Mesenchymal stem cell (in vitro differentiated cells and primary cell): ENCODE results near the gene C20orf202.

Source experiments
- DNase-seq: peaks from one replicate; pipeline ENCODE4 v3.0.0-alpha.2; 2013
- H2AFZ ChIP-seq: one replicate; pipeline ENCODE4 v1.6.1; 2013; ENCODE audit warnings: low read depth, mild to moderate bottlenecking, control low read depth, inconsistent platforms, low read length, moderate library complexity
- H2AK5ac ChIP-seq: 2 replicates; pipeline ENCODE4 v1.6.1; 2013; ENCODE audit warnings: low read length, moderate library complexity, mild to moderate bottlenecking, inconsistent platforms; ENCODE audit not compliant: severe bottlenecking
- H2BK120ac ChIP-seq: one replicate; pipeline ENCODE4 v1.6.1; 2013; ENCODE audit warnings: low read depth, mild to moderate bottlenecking, inconsistent platforms, low read length, moderate library complexity
- H2BK12ac ChIP-seq, 2 experiments: one replicate each; pipeline ENCODE4 v1.6.1; 2013; ENCODE audit warnings: inconsistent platforms in 2 of 2, low read length in 2 of 2, mild to moderate bottlenecking in 2 of 2, moderate library complexity in 2 of 2, control low read depth in 1 of 2
- H2BK15ac ChIP-seq: one replicate; pipeline ENCODE4 v1.6.1; 2013; ENCODE audit warnings: mild to moderate bottlenecking, low read depth, inconsistent platforms; ENCODE audit not compliant: poor library complexity, severe bottlenecking
- H2BK5ac ChIP-seq: 2 replicates; pipeline ENCODE4 v1.6.1; 2013; ENCODE audit warnings: low read depth, mild to moderate bottlenecking, low read length, control low read depth, inconsistent platforms; ENCODE audit not compliant: poor library complexity, severe bottlenecking
- H3K14ac ChIP-seq, 2 experiments: one replicate each; pipeline ENCODE4 v1.6.1; 2013; ENCODE audit warnings: inconsistent platforms in 2 of 2, low read length in 2 of 2, control low read depth in 1 of 2, mild to moderate bottlenecking in 1 of 2, moderate library complexity in 1 of 2
- H3K18ac ChIP-seq, 2 experiments: one replicate each; pipeline ENCODE4 v1.6.1; 2013; ENCODE audit warnings: inconsistent platforms in 2 of 2, low read length in 2 of 2, control low read depth in 1 of 2, low read depth in 1 of 2, mild to moderate bottlenecking in 1 of 2
- H3K23ac ChIP-seq, 2 experiments: one replicate each; pipeline ENCODE4 v1.6.1; 2013; ENCODE audit warnings: inconsistent platforms in 2 of 2, low read length in 2 of 2, mild to moderate bottlenecking in 2 of 2, moderate library complexity in 2 of 2, control low read depth in 1 of 2
- H3K27ac ChIP-seq: 2 replicates; pipeline ENCODE4 v1.5.1; 2013; ENCODE audit warnings: mild to moderate bottlenecking, moderate library complexity, low read length, control low read depth, inconsistent platforms; ENCODE audit not compliant: poor library complexity, severe bottlenecking
- H3K27me3 ChIP-seq, 2 experiments: 2 replicates each; pipeline versions ENCODE4 v1.6.1 to v1.7.0; 2013; ENCODE audit warnings: low read length in 2 of 2, mild to moderate bottlenecking in 2 of 2, moderate library complexity in 2 of 2, control low read depth in 1 of 2, inconsistent platforms in 1 of 2; ENCODE audit not compliant: control insufficient read depth in 1 of 2, insufficient read depth in 1 of 2
- H3K36me3 ChIP-seq, 2 experiments: 2 replicates each; pipeline versions ENCODE4 v1.6.1 to v1.7.0; 2013; ENCODE audit warnings: low read length in 2 of 2, control low read depth in 1 of 2, inconsistent platforms in 1 of 2, low read depth in 1 of 2, mild to moderate bottlenecking in 1 of 2; ENCODE audit not compliant: insufficient read depth in 2 of 2, control insufficient read depth in 1 of 2
- H3K4ac ChIP-seq, 2 experiments: one replicate each; pipeline ENCODE4 v1.6.1; 2013; ENCODE audit warnings: inconsistent platforms in 2 of 2, low read length in 2 of 2, mild to moderate bottlenecking in 2 of 2, moderate library complexity in 2 of 2, control low read depth in 1 of 2, low read depth in 1 of 2
- H3K4me1 ChIP-seq: 2 replicates; pipeline ENCODE4 v1.6.1; 2013; ENCODE audit warnings: low read depth, low read length, control low read depth; ENCODE audit not compliant: control insufficient read depth, insufficient read depth
- H3K4me2 ChIP-seq: 2 replicates; pipeline ENCODE4 v1.6.1; 2013; ENCODE audit warnings: low read length, mild to moderate bottlenecking, inconsistent platforms; ENCODE audit not compliant: poor library complexity, severe bottlenecking
- H3K4me3 ChIP-seq, 2 experiments: 2 replicates each; pipeline versions ENCODE4 v1.5.1 to v1.7.0; 2013; ENCODE audit warnings: low read length in 2 of 2, mild to moderate bottlenecking in 2 of 2, control low read depth in 1 of 2, low read depth in 1 of 2; ENCODE audit not compliant: insufficient read depth in 1 of 2
- H3K79me1 ChIP-seq: replicated peaks from 2 replicates; pipeline ENCODE4 v1.6.1; 2013; ENCODE audit warnings: mild to moderate bottlenecking, control low read depth, low read length, inconsistent platforms; ENCODE audit not compliant: poor library complexity, severe bottlenecking
- H3K9ac ChIP-seq: 2 replicates; pipeline ENCODE4 v1.7.0; 2013; ENCODE audit warnings: mild to moderate bottlenecking, low read length, moderate library complexity
- H3K9me3 ChIP-seq: 2 replicates; pipeline ENCODE4 v1.7.0; 2013; ENCODE audit warnings: mild to moderate bottlenecking, low read length; ENCODE audit not compliant: control insufficient read depth
- H4K8ac ChIP-seq: one replicate; pipeline ENCODE4 v1.6.1; 2013; ENCODE audit warnings: inconsistent platforms, mild to moderate bottlenecking, low read length, moderate library complexity
- H4K91ac ChIP-seq: one replicate; pipeline ENCODE4 v1.6.1; 2013; ENCODE audit warnings: mild to moderate bottlenecking, low read length, inconsistent platforms
- WGBS: methylation state at CpG from one replicate; pipeline ENCODE4 v1.1.7; 2013; ENCODE audit warnings: mixed read lengths; 5-methylcytosine and 5-hydroxymethylcytosine counted together

The C20orf202 gene

DNA sequence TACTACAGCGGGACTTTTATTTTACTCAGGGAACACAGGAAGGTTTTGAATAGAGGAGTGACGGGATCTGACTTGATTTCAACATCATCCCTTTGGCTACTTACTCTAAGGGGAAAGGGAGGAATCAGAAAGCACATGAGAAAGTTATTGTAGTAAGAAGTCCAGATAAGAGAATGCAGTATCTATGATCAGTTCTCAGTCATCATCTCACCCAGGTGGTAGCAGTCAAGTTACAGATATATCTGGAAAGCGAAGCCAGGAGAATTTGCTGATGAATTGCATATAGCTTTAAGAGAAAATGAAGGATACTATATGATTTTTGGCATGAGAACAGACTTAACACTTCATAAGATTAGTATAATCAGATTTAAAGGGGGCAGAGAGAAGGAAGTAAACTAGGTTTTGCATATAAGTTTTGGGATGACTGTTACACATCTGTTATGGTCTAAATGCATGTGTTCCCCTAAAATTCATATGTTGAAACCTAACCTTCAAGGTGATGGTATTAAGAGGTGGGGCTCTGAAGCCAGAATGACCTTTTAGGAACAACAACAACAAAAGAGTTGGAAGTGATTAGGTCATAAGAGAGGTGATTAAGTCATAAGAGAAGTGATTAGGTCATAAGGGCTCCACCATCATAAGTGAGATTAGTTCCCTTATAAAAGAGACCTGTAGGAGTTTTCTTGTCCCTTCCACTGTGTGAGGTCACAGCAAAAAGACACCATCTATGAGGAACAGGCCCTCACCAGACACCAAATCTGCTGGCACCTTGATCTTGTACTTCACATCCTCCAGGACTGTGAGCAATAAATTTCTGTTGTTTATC, 29.2 kb downstream of the C20orf202 start:
- no peak overlapping the region for H3K4me3 ChIP-seq
- H3K27ac ChIP-seq, result no peak overlapping the region
- H3K9me3 ChIP-seq, result no peaks in the 10 kb centered on the region
- peaks cover 0 to 59% of the 10 kb centered on the region in 2 experiments for H3K27me3 ChIP-seq
- H2BK12ac ChIP-seq, result no peak overlapping the region
- H4K91ac ChIP-seq, result no peak overlapping the region
- H3K18ac ChIP-seq, result no peak overlapping the region
- H2AFZ ChIP-seq, result no peak overlapping the region
- WGBS, result 100% methylated on average over 2 of the region's 3 CpGs
- no peak overlapping the region for H2BK120ac ChIP-seq
- no peak overlapping the region for H2AK5ac ChIP-seq
- no peak overlapping the region for H2BK15ac ChIP-seq
- no peaks in the 10 kb centered on the region for H3K4me1 ChIP-seq
- H4K8ac ChIP-seq, result no peak overlapping the region
- no peaks in the 10 kb centered on the region for H3K79me1 ChIP-seq
- H2BK5ac ChIP-seq, result no peak overlapping the region
- no peak overlapping the region for H3K9ac ChIP-seq
- no peaks in the 10 kb centered on the region for H3K36me3 ChIP-seq
- no peak overlapping the region for H3K4me2 ChIP-seq
- no peak overlapping the region for H3K14ac ChIP-seq
- H3K4ac ChIP-seq, result no peak overlapping the region
- DNase-seq, result no peak
- no peak overlapping the region for H3K23ac ChIP-seq

DNA sequence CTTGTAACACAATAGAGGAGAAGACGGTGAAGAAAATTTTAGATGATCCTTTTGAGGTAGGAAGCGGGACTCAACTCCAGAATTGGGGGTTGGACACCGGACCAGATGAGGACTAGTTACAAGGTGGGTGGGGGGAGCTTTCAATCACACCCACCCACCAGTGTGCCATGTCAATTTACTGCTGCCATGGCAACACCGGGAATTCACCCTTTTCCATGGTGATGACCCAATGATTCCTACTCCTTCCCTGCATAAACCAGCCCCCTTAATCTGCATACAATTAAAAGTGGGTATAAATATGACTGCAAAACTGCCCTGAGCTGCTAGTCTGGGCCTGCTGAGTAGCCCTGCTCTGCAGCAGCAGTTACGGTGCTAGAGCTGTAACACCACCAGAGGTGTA, 37.3 kb downstream of the C20orf202 start:
- H3K36me3 ChIP-seq, result no peaks in the 10 kb centered on the region
- no peak overlapping the region for H2BK15ac ChIP-seq
- peak overlapping the region; percentile 77 for H4K8ac ChIP-seq
- DNase-seq, result no peak
- H3K9me3 ChIP-seq, result no peaks in the 10 kb centered on the region
- H3K4ac ChIP-seq, result peak overlapping the region in 1 of 2 experiments; percentile 64
- peak overlapping the region in 1 of 2 experiments; percentile 34 for H3K18ac ChIP-seq
- peak overlapping the region; percentile 59 to 88 for H2BK12ac ChIP-seq
- H3K79me1 ChIP-seq, result no peaks in the 10 kb centered on the region
- no peak overlapping the region for H3K4me3 ChIP-seq
- no peak overlapping the region for H3K27ac ChIP-seq
- H2BK5ac ChIP-seq, result no peak overlapping the region
- H4K91ac ChIP-seq, result peak overlapping the region; percentile 86
- no peak overlapping the region for H3K23ac ChIP-seq
- peak overlapping the region; percentile 42 for H2AFZ ChIP-seq
- H3K27me3 ChIP-seq, result peaks cover 0 to 12% of the 10 kb centered on the region in 2 experiments
- peaks cover 6% of the 10 kb centered on the region for H3K4me1 ChIP-seq
- H3K4me2 ChIP-seq, result no peak overlapping the region
- H3K9ac ChIP-seq, result no peak overlapping the region
- H2AK5ac ChIP-seq, result peak overlapping the region; percentile 80
- WGBS, result 96% methylated on average over 1 of the region's 5 CpGs
- H3K14ac ChIP-seq, result peak overlapping the region in 1 of 2 experiments; percentile 57
- peak overlapping the region; percentile 61 for H2BK120ac ChIP-seq

DNA sequence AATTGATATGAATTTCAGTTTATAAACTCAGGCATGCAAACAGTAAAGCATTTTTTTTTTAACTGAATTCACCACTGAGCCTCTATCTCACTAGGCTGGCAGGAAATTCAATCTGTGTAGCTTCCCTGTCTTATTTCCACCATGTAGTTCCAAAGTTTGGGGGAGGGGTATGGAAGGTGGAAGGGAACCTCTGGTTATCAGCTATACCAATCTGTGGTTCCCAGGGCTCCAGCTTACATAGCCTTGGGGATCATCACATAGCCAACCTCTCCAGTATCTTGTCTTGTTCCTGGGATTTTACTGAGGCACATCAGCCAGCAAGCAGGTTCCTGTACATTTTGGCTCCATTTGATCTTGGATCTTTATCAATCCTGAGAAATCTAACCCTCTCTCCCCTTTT, 38.2 kb downstream of the C20orf202 start:
- Histone ChIP-seq H3K79me1 (no peaks in the 10 kb centered on the region), H2BK120ac (peak overlapping the region; percentile 68), H3K27ac (no peak overlapping the region), H4K8ac (peak overlapping the region; percentile 69), H3K9ac (no peak overlapping the region), H2BK12ac (peak overlapping the region; percentile 45 to 96), H2BK15ac (no peak overlapping the region), H3K36me3 (no peaks in the 10 kb centered on the region), H3K23ac (no peak overlapping the region), H2AFZ (no peak overlapping the region), H3K14ac (no peak overlapping the region), H2BK5ac (no peak overlapping the region), H3K4me3 (no peak overlapping the region), H3K4me2 (no peak overlapping the region), H3K18ac (peak overlapping the region in 1 of 2 experiments; percentile 59), H2AK5ac (peak overlapping the region; percentile 90), H4K91ac (no peak overlapping the region), H3K4me1 (peaks cover 6% of the 10 kb centered on the region), H3K4ac (peak overlapping the region; percentile 53 to 67), H3K9me3 (no peaks in the 10 kb centered on the region), H3K27me3 (peaks cover 0 to 5% of the 10 kb centered on the region in 2 experiments)
- DNase-seq, result no peak

DNA sequence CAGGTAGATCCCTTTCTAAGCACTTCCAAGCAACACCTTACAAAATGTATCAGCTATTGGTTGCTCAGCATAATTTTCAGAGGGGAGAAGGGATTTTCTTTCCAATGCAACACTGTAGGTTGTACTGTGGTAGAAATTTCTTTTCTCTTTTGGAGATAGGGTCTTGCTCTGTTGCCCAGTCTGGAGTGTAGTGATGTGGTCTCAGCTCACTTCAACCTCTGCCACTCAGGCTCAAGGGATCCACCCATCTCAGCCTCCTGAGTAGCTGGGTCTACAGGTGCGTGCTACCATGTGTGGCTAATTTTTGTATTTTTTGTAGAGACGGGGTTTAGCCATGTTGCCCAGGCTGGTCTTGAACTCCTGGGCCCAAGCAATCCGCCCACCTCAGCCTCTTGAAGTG, 38.8 kb downstream of the C20orf202 start:
- H3K27ac ChIP-seq, result peak overlapping the region; percentile 94
- peak overlapping the region; percentile 87 for H4K91ac ChIP-seq
- 61% methylated on average over 2 of the region's 3 CpGs for WGBS
- peak overlapping the region; percentile 90 to 99 for H2BK12ac ChIP-seq
- H3K14ac ChIP-seq, result peak overlapping the region in 1 of 2 experiments; percentile 51
- H4K8ac ChIP-seq, result peak overlapping the region; percentile 91
- peaks cover 6% of the 10 kb centered on the region for H3K4me1 ChIP-seq
- H3K27me3 ChIP-seq, result no peaks in the 10 kb centered on the region
- H2BK5ac ChIP-seq, result no peak overlapping the region
- H3K4me2 ChIP-seq, result no peak overlapping the region
- H3K23ac ChIP-seq, result no peak overlapping the region
- H3K9ac ChIP-seq, result no peak overlapping the region
- H2BK15ac ChIP-seq, result no peak overlapping the region
- no peaks in the 10 kb centered on the region for H3K9me3 ChIP-seq
- H3K79me1 ChIP-seq, result no peaks in the 10 kb centered on the region
- H2AFZ ChIP-seq, result no peak overlapping the region
- no peak for DNase-seq
- peak overlapping the region; percentile 68 to 94 for H3K4ac ChIP-seq
- peak overlapping the region; percentile 76 for H2AK5ac ChIP-seq
- H2BK120ac ChIP-seq, result peak overlapping the region; percentile 82
- no peaks in the 10 kb centered on the region for H3K36me3 ChIP-seq
- peak overlapping the region; percentile 82 to 95 for H3K18ac ChIP-seq
- H3K4me3 ChIP-seq, result no peak overlapping the region
